ENCODE data around the gene CFAP126. TPM values are rescaled to one million over a fixed set of nuclear protein-coding genes. Genes with fewer than 3 reads are reported as not detected.

Gene CFAP126
- total RNA-seq, 1 donor from 2014 or later: not detected

DNA sequence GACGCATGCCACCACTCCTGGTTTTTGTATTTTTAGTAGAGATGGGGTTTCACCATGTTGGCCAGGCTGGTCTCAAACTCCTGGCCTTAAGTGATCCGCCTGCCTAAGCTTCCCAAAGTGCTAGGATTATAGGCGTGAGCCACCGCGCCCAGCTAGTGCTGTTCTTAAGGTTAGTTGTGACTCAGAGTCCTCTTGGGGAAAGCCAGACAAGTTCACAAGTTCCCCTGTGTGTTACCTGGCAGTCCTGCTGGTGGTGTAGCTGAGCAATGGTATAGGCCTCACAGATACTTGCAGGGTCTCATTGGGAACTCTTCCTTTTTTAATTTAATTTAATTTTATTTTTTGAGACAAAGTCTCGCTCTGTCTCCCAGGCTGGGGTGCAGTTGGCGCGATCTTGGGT lies 10.6 kb downstream of the CFAP126 start:
- Mint-ChIP-seq H3K4me1 (peaks cover 3% of the 10 kb centered on the region), H3K9me3 (no peaks in the 10 kb centered on the region), H3K27ac (no peak overlapping the region), H3K4me3 (no peak overlapping the region), H3K36me3 (ENCODE audit: low read depth) (peaks cover 48% of the 10 kb centered on the region), H3K27me3 (no peaks in the 10 kb centered on the region)
- TF ChIP-seq, protein P1, sequence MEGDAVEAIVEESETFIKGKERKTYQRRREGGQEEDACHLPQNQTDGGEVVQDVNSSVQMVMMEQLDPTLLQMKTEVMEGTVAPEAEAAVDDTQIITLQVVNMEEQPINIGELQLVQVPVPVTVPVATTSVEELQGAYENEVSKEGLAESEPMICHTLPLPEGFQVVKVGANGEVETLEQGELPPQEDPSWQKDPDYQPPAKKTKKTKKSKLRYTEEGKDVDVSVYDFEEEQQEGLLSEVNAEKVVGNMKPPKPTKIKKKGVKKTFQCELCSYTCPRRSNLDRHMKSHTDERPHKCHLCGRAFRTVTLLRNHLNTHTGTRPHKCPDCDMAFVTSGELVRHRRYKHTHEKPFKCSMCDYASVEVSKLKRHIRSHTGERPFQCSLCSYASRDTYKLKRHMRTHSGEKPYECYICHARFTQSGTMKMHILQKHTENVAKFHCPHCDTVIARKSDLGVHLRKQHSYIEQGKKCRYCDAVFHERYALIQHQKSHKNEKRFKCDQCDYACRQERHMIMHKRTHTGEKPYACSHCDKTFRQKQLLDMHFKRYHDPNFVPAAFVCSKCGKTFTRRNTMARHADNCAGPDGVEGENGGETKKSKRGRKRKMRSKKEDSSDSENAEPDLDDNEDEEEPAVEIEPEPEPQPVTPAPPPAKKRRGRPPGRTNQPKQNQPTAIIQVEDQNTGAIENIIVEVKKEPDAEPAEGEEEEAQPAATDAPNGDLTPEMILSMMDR (IDR thresholded peaks at IDR 0.05): no peak
- intact Hi-C loops (cut with micrococcal nuclease): no loop called here
- DNase-seq: no peak
- POLR2A ChIA-PET: no interaction called here
- no peak for ATAC-seq (ENCODE audit: low read depth)
- CTCF ChIA-PET: interaction anchor here (1.8 kb wide), 1 partner anchor 25 kb away, joined by 5 read pairs; no protein-coding TSS in a partner anchor

GRCh38 chr1:161351482-161351881 lies 16.2 kb downstream of the CFAP126 start:
- TF ChIP-seq, protein P1 (IDR thresholded peaks at IDR 0.05): no peak
- intact Hi-C loops (cut with micrococcal nuclease): no loop called here
- Mint-ChIP-seq H3K4me3 (no peak overlapping the region), H3K36me3 (ENCODE audit: low read depth) (peaks cover 33% of the 10 kb centered on the region), H3K4me1 (peaks cover 7% of the 10 kb centered on the region), H3K27me3 (no peaks in the 10 kb centered on the region), H3K9me3 (no peaks in the 10 kb centered on the region), H3K27ac (no peak overlapping the region)
- ChIA-PET POLR2A (no interaction called here), CTCF (no interaction called here)
- ATAC-seq (ENCODE audit: low read depth) (no peak), DNase-seq (no peak)

- no peak for ATAC-seq (ENCODE audit: low read depth)
Observed at GRCh38 chr1:161350671-161351070, 17.0 kb downstream of the CFAP126 start.

GRCh38 chr1:161342821-161343220 lies 24.9 kb downstream of the CFAP126 start:
- H3K9me3 Mint-ChIP-seq: no peaks in the 10 kb centered on the region
- H3K4me3 Mint-ChIP-seq: no peak overlapping the region
- DNase-seq (no peak), ATAC-seq (ENCODE audit: low read depth) (no peak)
- H3K36me3 Mint-ChIP-seq (ENCODE audit: low read depth): peaks cover 57% of the 10 kb centered on the region
- POLR2A ChIA-PET: no interaction called here
- intact Hi-C loops (cut with micrococcal nuclease): no loop called here
- TF ChIP-seq, protein P1 (IDR thresholded peaks at IDR 0.05): no peak
- peaks cover 2% of the 10 kb centered on the region for H3K4me1 Mint-ChIP-seq
- no peak overlapping the region for H3K27ac Mint-ChIP-seq
- H3K27me3 Mint-ChIP-seq: no peaks in the 10 kb centered on the region
- CTCF ChIA-PET: no interaction called here

More at GRCh38 chr1:161350671-161351070, 17.0 kb downstream of the CFAP126 start:
- no peaks in the 10 kb centered on the region for H3K27me3 Mint-ChIP-seq
- peaks cover 33% of the 10 kb centered on the region for H3K36me3 Mint-ChIP-seq (ENCODE audit: low read depth)
- no peak for DNase-seq
- H3K4me1 Mint-ChIP-seq: peaks cover 4% of the 10 kb centered on the region
- ChIA-PET CTCF (no interaction called here), POLR2A (no interaction called here)
- H3K27ac Mint-ChIP-seq: no peak overlapping the region
- intact Hi-C loops (cut with micrococcal nuclease): no loop called here
- TF ChIP-seq, protein P1 (IDR thresholded peaks at IDR 0.05): no peak
- no peaks in the 10 kb centered on the region for H3K9me3 Mint-ChIP-seq
- no peak overlapping the region for H3K4me3 Mint-ChIP-seq

DNA sequence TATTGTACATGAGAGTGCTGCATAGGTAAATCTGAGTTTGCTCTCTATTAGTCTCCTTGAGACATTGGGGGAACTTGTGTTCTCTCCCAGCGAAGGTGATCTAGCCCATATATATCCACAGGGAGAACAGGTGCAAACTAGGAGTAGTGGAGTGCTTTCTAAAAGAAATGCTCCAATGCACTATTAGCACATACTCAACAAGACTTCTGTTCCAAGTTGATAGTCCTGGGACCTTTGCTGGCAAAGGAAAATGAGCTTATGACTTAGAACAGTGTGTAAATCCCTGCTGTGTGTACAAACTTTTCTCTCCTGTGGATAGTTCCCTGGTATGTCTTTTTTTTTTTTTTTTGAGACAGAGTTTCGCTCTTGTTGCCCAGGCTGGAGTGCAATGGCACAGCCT lies 25.5 kb downstream of the CFAP126 start:
- Mint-ChIP-seq H3K27ac (no peak overlapping the region), H3K4me3 (no peak overlapping the region), H3K27me3 (no peaks in the 10 kb centered on the region), H3K9me3 (no peaks in the 10 kb centered on the region), H3K4me1 (peaks cover 2% of the 10 kb centered on the region), H3K36me3 (ENCODE audit: low read depth) (peaks cover 59% of the 10 kb centered on the region)
- intact Hi-C loops (cut with micrococcal nuclease): no loop called here
- ChIA-PET CTCF (interaction anchor here (0.6 to 1.6 kb wide), 2 partner anchors 42 to 115 kb away, joined by 3 read pairs; no protein-coding TSS in a partner anchor), POLR2A (interaction anchor here (0.6 kb wide), 1 partner anchor 40 kb away, joined by 3 read pairs; no protein-coding TSS in a partner anchor)
- ATAC-seq (ENCODE audit: low read depth): no peak
- TF ChIP-seq, protein P1 (IDR thresholded peaks at IDR 0.05): no peak
- no peak for DNase-seq

Data from activated B cell treated with CpG ODN at 0.5 μM for 24 hours (primary cell).